OCI-M1 (cell line): ENCODE results near the gene FRMD8.

Source experiments
- DNase-seq: peaks from one replicate; lab custom pipeline; 2025; lab: John Stamatoyannopoulos, UW

Gene FRMD8

DNA sequence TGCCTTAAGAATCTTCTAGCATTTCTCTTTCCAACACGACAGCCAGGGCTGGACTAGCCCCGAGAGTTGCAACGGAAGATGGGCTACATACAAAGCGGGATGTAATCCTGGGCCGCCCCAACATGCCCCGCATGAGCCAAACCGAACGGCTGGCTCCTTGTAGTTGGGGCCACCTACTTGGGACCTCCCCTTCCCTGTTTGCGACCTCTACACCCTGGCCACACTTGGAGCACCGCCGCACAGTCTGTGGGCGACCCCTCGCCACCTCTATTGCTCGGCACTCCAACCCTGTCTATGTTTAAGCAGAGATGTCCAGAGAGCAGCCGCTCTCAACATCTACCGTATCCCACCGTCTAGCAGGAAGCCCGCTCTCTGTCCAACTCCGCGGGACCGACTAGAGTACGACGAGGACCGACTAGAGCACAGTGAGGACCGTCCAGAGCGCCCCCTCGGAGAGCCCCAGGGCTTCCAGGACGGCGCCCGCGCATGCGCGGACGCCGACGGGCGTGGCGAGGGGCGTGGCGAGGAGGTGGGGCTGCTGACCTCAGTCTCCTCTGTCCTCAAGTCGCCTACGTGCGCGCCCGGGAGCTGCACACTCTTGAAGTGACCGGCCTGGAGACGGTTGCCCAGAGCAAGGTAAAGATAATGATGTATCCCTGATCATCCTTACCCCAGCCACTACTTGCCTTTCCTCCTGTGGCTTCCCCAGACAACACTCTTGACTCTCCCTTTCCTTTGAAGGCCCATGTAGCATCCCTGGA is 68.4 kb downstream of the FRMD8 start:
- DNase-seq: peak; percentile 94

DNA sequence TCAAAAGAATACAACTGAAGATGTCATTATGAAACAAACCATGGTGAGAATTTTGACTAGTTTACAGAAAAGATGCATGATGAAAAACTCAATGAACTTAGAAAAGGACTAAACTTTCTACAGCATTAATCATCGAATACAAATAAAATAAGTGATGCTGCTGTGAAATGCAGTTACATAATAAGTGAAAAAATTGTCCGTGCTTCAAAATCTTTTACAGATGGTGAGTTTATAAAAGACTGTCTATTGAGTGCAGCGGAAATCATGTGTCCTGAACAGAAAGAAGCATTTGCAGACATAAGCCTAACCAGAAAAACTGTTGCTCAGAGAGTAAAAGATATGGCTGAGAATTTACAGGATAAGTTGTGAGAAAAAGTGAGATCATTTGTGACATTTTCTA is 70.0 kb downstream of the FRMD8 start:
- no peak for DNase-seq

DNA sequence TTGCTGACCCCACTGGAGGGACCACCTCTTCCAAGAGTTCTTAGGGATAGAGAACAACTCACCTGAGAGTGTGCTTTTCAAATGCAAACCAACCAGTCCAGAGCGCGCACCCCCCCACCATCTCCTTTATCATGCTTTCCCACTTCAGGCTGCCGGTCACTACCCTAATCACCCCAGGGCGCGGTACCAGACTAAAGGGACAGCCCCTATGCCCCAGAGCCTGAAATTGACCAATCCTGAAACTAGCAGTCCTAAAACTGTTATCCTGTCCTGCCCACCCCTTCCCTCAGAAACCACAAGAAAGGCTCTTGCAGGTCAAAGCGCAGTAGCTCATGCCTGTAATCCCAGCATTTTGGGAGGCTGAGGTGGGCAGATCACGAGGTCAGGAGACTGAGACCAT is 73.1 kb downstream of the FRMD8 start:
- peak; percentile 82 for DNase-seq
